Spleen (tissue), 11 donors: ENCODE measurements around the gene BIRC6. TPM values are rescaled to one million over a fixed set of nuclear protein-coding genes. Genes with fewer than 3 reads are reported as not detected.
A peak's percentile ranks its signal among the peaks of the same experiment; 100 is the strongest.
"Not testable (repeated sequence)": the region's sequence is repeated elsewhere in the genome, so short reads cannot be mapped to it uniquely, and the experiment has no call there.

Source experiments
- DNase-seq: peaks from one replicate; pipeline ENCODE4 v3.0.0-alpha.2; 2020
- H3K27ac ChIP-seq, 8 donors: fragments of 200-600 bp; sonication (generic) in 7 of 8; 1 replicate in 4 of 8; 2 replicates in 4 of 8; pipeline versions ENCODE4 v1.5.0 to v1.8.0; 2016 to 2021; ENCODE audit warnings: inconsistent platforms in 4 of 8, mild to moderate bottlenecking in 4 of 8, moderate library complexity in 1 of 8
- H3K27me3 ChIP-seq, 7 donors: fragments of 200-600 bp; sonication (generic) in 6 of 7; replicated peaks in 1 of 7; 1 replicate in 4 of 7; 2 replicates in 3 of 7; pipeline versions ENCODE4 v1.5.0 to v1.8.0; 2016 to 2021; ENCODE audit warnings: inconsistent platforms in 3 of 7, mild to moderate bottlenecking in 1 of 7
- H3K36me3 ChIP-seq, 6 donors: fragments of 200-600 bp; sonication (generic) in 5 of 6; 1 replicate in 4 of 6; 2 replicates in 2 of 6; pipeline versions ENCODE4 v1.5.0 to v1.8.0; 2016 to 2021; ENCODE audit warnings: inconsistent platforms in 2 of 6
- H3K4me1 ChIP-seq, 6 donors: fragments of 200-600 bp; sonication (generic) in 5 of 6; 1 replicate in 3 of 6; 2 replicates in 3 of 6; pipeline versions ENCODE4 v1.5.0 to v1.8.0; 2016 to 2021; ENCODE audit warnings: inconsistent platforms in 3 of 6
- H3K4me3 ChIP-seq, 8 donors: fragments of 200-600 bp; sonication (generic) in 7 of 8; 1 replicate in 4 of 8; 2 replicates in 4 of 8; pipeline versions ENCODE4 v1.5.0 to v1.8.0; 2016 to 2021; ENCODE audit warnings: inconsistent platforms in 4 of 8, mild to moderate bottlenecking in 4 of 8, moderate library complexity in 2 of 8
- H3K9me3 ChIP-seq, 8 donors: fragments of 200-600 bp; sonication (generic) in 7 of 8; 1 replicate in 4 of 8; 2 replicates in 4 of 8; pipeline versions ENCODE4 v1.5.0 to v1.8.0; 2016 to 2021; ENCODE audit warnings: inconsistent platforms in 4 of 8
- CTCF ChIP-seq, 11 experiments: fragments of 200-600 bp in 7 of 11; fragments of 450-650 bp in 4 of 11; sonication (generic) in 4 of 11; IDR thresholded peaks in 8 of 11; conservative IDR thresholded peaks in 3 of 11; 1 replicate in 7 of 11; 2 replicates in 4 of 11; pipeline versions ENCODE4 v1.4.0 to v1.8.0; 2016 to 2021; ENCODE audit warnings: antibody characterized with exemption in 11 of 11, inconsistent platforms in 4 of 11, mild to moderate bottlenecking in 1 of 11
- POLR2A ChIP-seq, 3 donors: fragments of 450-650 bp; IDR thresholded peaks; one replicate each; pipeline ENCODE4 v1.5.1; 2017; ENCODE audit warnings: antibody characterized with exemption in 3 of 3, mild to moderate bottlenecking in 1 of 3
- POLR2AphosphoS5 ChIP-seq, 3 donors: sonication (generic); formaldehyde crosslinking; IDR thresholded peaks; one replicate each; pipeline ENCODE4 v1.5.1; 2017; ENCODE audit warnings: antibody characterized with exemption in 3 of 3
- WGBS, 5 donors: extraction: QIAGEN DNeasy Blood & Tissue Kit in 3 of 5; methylation state at CpG; one replicate each; pipeline versions ENCODE4 v1.1.5 to v1.1.7; 2013 to 2018; 5-methylcytosine and 5-hydroxymethylcytosine counted together
- intact Hi-C: fragments of 100-400 bp; cut with DNase I; formaldehyde crosslinking; loops from one replicate; pipeline ENCODE4 v1.15.0; 2023; ENCODE audit warnings: low total_unique reads
- polyA plus RNA-seq, 3 donors: library from polyadenylated mRNA; stranded (reverse); fragments of 200-250 nt; gene quantifications; one replicate each; pipeline ENCODE4 v1.2.1, GENCODE V29; 2013
- total RNA-seq, 7 donors: library from RNA; depleted of rRNA in 3 of 7; stranded (reverse); fragments of >200 nt in 3 of 7; fragmentation: NEBNext Ultra II Directional in 4 of 7; extraction: Animal tissue kit (Norgen Biotek cat#: 25700) in 4 of 7; gene quantifications; one replicate each; pipeline versions ENCODE4 v1.1.0 to v1.2.1, GENCODE V29; 2016 to 2021
- donor health status: healthy with polysubstance abuse.
- donor health status: DM: no; HTN: no; CAD: no; lungs with moderate emphysema.
- donor health status: DM: no; HTN: no; CAD: no.
- donor health status: Bipolar disorder and iron deficiency.
- donor health status: healthy.
- donor health status: DM: no; HTN: no; CAD: no.
- donor health status: DM: yes; HTN: yes; CAD: no.

BIRC6 gene
- total and polyA plus RNA-seq, 10 donors = 17.8 to 226 (median 155) TPM

GRCh38 chr2:32363597-32363996, 6.8 kb downstream of the BIRC6 start:
- H3K4me3 ChIP-seq = no peak overlapping the region
- H3K36me3 ChIP-seq = peaks cover 0 to 15% (median 0%) of the 10 kb centered on the region in 6 donors
- peaks cover 19 to 100% (median 82%) of the 10 kb centered on the region in 6 donors for H3K4me1 ChIP-seq
- no peak for TF ChIP-seq CTCF (IDR thresholded peaks at IDR 0.05 in 8 of 11, conservative IDR thresholded peaks at IDR 0.05 in 3 of 11)
- no peak for TF ChIP-seq POLR2AphosphoS5 (IDR thresholded peaks at IDR 0.05)
- TF ChIP-seq POLR2A (IDR thresholded peaks at IDR 0.05) = no peak
- no peak for DNase-seq
- H3K27me3 ChIP-seq = no peaks in the 10 kb centered on the region
- 60 to 68% (median 67%) methylated on average over 2 of the region's 2 CpGs for WGBS, 5 donors
- intact Hi-C loops = no loop called here
- H3K27ac ChIP-seq = no peak overlapping the region
- H3K9me3 ChIP-seq = no peaks in the 10 kb centered on the region

GRCh38 chr2:32364290-32364689, 7.5 kb downstream of the BIRC6 start:
- Histone ChIP-seq H3K4me1 (peaks cover 17 to 100% (median 81%) of the 10 kb centered on the region in 6 donors), H3K36me3 (peaks cover 0 to 15% (median 0%) of the 10 kb centered on the region in 6 donors)
- intact Hi-C loops, H3K27me3 ChIP-seq, H3K9me3 ChIP-seq, H3K27ac ChIP-seq, H3K4me3 ChIP-seq: not testable (repeated sequence)
- WGBS, 5 donors = 89 to 94% (median 93%) methylated on average over 9 of the region's 9 CpGs
- DNase-seq = peak; percentile 35

GRCh38 chr2:32365679-32366078, 8.9 kb downstream of the BIRC6 start:
- 94 to 97% (median 94%) methylated on average over 3 of the region's 3 CpGs for WGBS, 5 donors
- Histone ChIP-seq H3K4me1 (peaks cover 8 to 100% (median 73%) of the 10 kb centered on the region in 6 donors), H3K36me3 (peaks cover 0 to 13% (median 0%) of the 10 kb centered on the region in 6 donors)
- H3K27ac ChIP-seq, H3K4me3 ChIP-seq, intact Hi-C loops, H3K9me3 ChIP-seq, DNase-seq, H3K27me3 ChIP-seq: not testable (repeated sequence)

GRCh38 chr2:32366595-32366994, 9.8 kb downstream of the BIRC6 start:
- no peak for TF ChIP-seq POLR2AphosphoS5 (IDR thresholded peaks at IDR 0.05)
- no peak for TF ChIP-seq CTCF (IDR thresholded peaks at IDR 0.05 in 8 of 11, conservative IDR thresholded peaks at IDR 0.05 in 3 of 11)
- no peak for TF ChIP-seq POLR2A (IDR thresholded peaks at IDR 0.05)
- intact Hi-C loops = no loop called here
- no peaks in the 10 kb centered on the region for H3K27me3 ChIP-seq
- no peaks in the 10 kb centered on the region for H3K9me3 ChIP-seq
- no peak for DNase-seq
- H3K27ac ChIP-seq = no peak overlapping the region
- peaks cover 0 to 11% (median 0%) of the 10 kb centered on the region in 6 donors for H3K36me3 ChIP-seq
- H3K4me3 ChIP-seq = no peak overlapping the region
- WGBS, 5 donors = 91 to 99% (median 93%) methylated on average over 2 of the region's 2 CpGs
- H3K4me1 ChIP-seq = peaks cover 8 to 96% (median 64%) of the 10 kb centered on the region in 6 donors

GRCh38 chr2:32369222-32369621, 12.4 kb downstream of the BIRC6 start:
- no peaks in the 10 kb centered on the region for H3K9me3 ChIP-seq
- H3K27ac ChIP-seq = no peak overlapping the region
- TF ChIP-seq CTCF (IDR thresholded peaks at IDR 0.05 in 8 of 11, conservative IDR thresholded peaks at IDR 0.05 in 3 of 11) (no peak), POLR2AphosphoS5 (IDR thresholded peaks at IDR 0.05) (no peak), POLR2A (IDR thresholded peaks at IDR 0.05) (no peak)
- H3K4me3 ChIP-seq = no peak overlapping the region
- no peak for DNase-seq
- peaks cover 0 to 18% (median 0%) of the 10 kb centered on the region in 6 donors for H3K36me3 ChIP-seq
- WGBS, 5 donors = 94 to 98% (median 96%) methylated on average over 9 of the region's 9 CpGs
- intact Hi-C loops = no loop called here
- peaks cover 0 to 82% (median 50%) of the 10 kb centered on the region in 6 donors for H3K4me1 ChIP-seq
- H3K27me3 ChIP-seq = no peaks in the 10 kb centered on the region

GRCh38 chr2:32370942-32371341, 14.1 kb downstream of the BIRC6 start:
- H3K4me1 ChIP-seq = peaks cover 0 to 79% (median 43%) of the 10 kb centered on the region in 6 donors
- H3K36me3 ChIP-seq = peaks cover 0 to 18% (median 0%) of the 10 kb centered on the region in 6 donors
- H3K9me3 ChIP-seq, H3K27me3 ChIP-seq, DNase-seq, intact Hi-C loops, H3K4me3 ChIP-seq, H3K27ac ChIP-seq: not testable (repeated sequence)
- 93 to 97% (median 97%) methylated on average over 5 of the region's 5 CpGs for WGBS, 5 donors
